Esophagus (tissue), 2 donors: Measurements from ENCODE around the gene CLASP1. TPM values are rescaled to one million over a fixed set of nuclear protein-coding genes. Genes with fewer than 3 reads are reported as not detected.
A peak's percentile ranks its signal among the peaks of the same experiment; 100 is the strongest.
"Not testable (repeated sequence)": the region's sequence is repeated elsewhere in the genome, so short reads cannot be mapped to it uniquely, and the experiment has no call there.

Experiments
- H3K27ac ChIP-seq, 2 donors: one replicate each; pipeline ENCODE4 v1.5.1; 2013; ENCODE audit warnings: low read depth in 2 of 2, mild to moderate bottlenecking in 2 of 2, inconsistent platforms in 1 of 2, low read length in 1 of 2, moderate library complexity in 1 of 2
- H3K27me3 ChIP-seq, 2 donors: one replicate each; pipeline ENCODE4 v1.6.1; 2013; ENCODE audit warnings: low read length in 2 of 2, control low read depth in 1 of 2, mild to moderate bottlenecking in 1 of 2; ENCODE audit not compliant: insufficient read depth in 2 of 2, control insufficient read depth in 1 of 2
- H3K36me3 ChIP-seq, 2 donors: one replicate each; pipeline ENCODE4 v1.6.1; 2013; ENCODE audit warnings: low read length in 1 of 2; ENCODE audit not compliant: control insufficient read depth in 2 of 2, insufficient read depth in 2 of 2
- H3K4me1 ChIP-seq, 2 donors: one replicate each; pipeline ENCODE4 v1.6.1; 2013; ENCODE audit warnings: low read length in 1 of 2; ENCODE audit not compliant: control insufficient read depth in 2 of 2, insufficient read depth in 2 of 2
- H3K4me3 ChIP-seq, 2 donors: one replicate each; pipeline ENCODE4 v1.5.1; 2013; ENCODE audit warnings: low read length in 2 of 2, mild to moderate bottlenecking in 2 of 2, low read depth in 1 of 2, moderate library complexity in 1 of 2
- H3K9me3 ChIP-seq, 2 donors: one replicate each; pipeline ENCODE4 v1.6.1; 2013; ENCODE audit warnings: mild to moderate bottlenecking in 2 of 2, low read depth in 1 of 2, low read length in 1 of 2, moderate library complexity in 1 of 2; ENCODE audit not compliant: control insufficient read depth in 2 of 2, insufficient read depth in 1 of 2
- WGBS, 2 donors: extraction: QIAGEN DNeasy Blood & Tissue Kit; methylation state at CpG; one replicate each; pipeline ENCODE4 v1.1.7; 2013; 5-methylcytosine and 5-hydroxymethylcytosine counted together
- polyA plus RNA-seq, 2 donors: library from polyadenylated mRNA; stranded (reverse); fragments of 200-250 nt; gene quantifications; one replicate each; pipeline ENCODE4 v1.2.3, GENCODE V29; 2013
- donor health status: healthy with polysubstance abuse.
- donor health status: Bipolar disorder and iron deficiency.

CLASP1 gene
- polyA plus RNA-seq, 2 donors = 9.1 to 9.8 TPM

- Histone ChIP-seq H3K4me1 (peaks cover 0 to 2% of the 10 kb centered on the region in 2 donors), H3K27ac (no peak overlapping the region), H3K36me3 (no peaks in the 10 kb centered on the region), H3K27me3 (no peaks in the 10 kb centered on the region), H3K4me3 (no peak overlapping the region), H3K9me3 (no peaks in the 10 kb centered on the region)
- WGBS, 2 donors = 52 to 55% methylated on average over 1 of the region's 1 CpG
Measured at GRCh38 chr2:121489284-121489683, 160.0 kb downstream of the CLASP1 start.

GRCh38 chr2:121486191-121486790, 163.0 kb downstream of the CLASP1 start:
- no peaks in the 10 kb centered on the region for H3K36me3 ChIP-seq
- no peaks in the 10 kb centered on the region for H3K9me3 ChIP-seq
- H3K27me3 ChIP-seq = no peaks in the 10 kb centered on the region
- peaks cover 0 to 2% of the 10 kb centered on the region in 2 donors for H3K4me1 ChIP-seq
- no peak overlapping the region for H3K4me3 ChIP-seq
- H3K27ac ChIP-seq = no peak overlapping the region

GRCh38 chr2:121485039-121485438, 164.2 kb downstream of the CLASP1 start:
- H3K36me3 ChIP-seq = no peaks in the 10 kb centered on the region
- no peak overlapping the region for H3K27ac ChIP-seq
- H3K4me3 ChIP-seq = no peak overlapping the region
- H3K27me3 ChIP-seq = no peaks in the 10 kb centered on the region
- H3K9me3 ChIP-seq = no peaks in the 10 kb centered on the region
- peaks cover 0 to 2% of the 10 kb centered on the region in 2 donors for H3K4me1 ChIP-seq

- Histone ChIP-seq H3K36me3 (no peaks in the 10 kb centered on the region), H3K4me1 (peaks cover 0 to 2% of the 10 kb centered on the region in 2 donors), H3K9me3 (no peaks in the 10 kb centered on the region), H3K4me3 (no peak overlapping the region), H3K27ac (no peak overlapping the region), H3K27me3 (no peaks in the 10 kb centered on the region)
- WGBS, 2 donors = 90 to 91% methylated on average over 2 of the region's 2 CpGs
Measured at GRCh38 chr2:121483846-121484245, 165.4 kb downstream of the CLASP1 start.

- Histone ChIP-seq H3K36me3 (no peaks in the 10 kb centered on the region), H3K4me3 (no peak overlapping the region), H3K27me3 (no peaks in the 10 kb centered on the region), H3K9me3 (no peaks in the 10 kb centered on the region), H3K27ac (no peak overlapping the region), H3K4me1 (no peaks in the 10 kb centered on the region)
- 93% methylated on average over 1 of the region's 1 CpG for WGBS, 2 donors
Measured at GRCh38 chr2:121483021-121483420, 166.2 kb downstream of the CLASP1 start.

GRCh38 chr2:121480826-121481225, 168.4 kb downstream of the CLASP1 start:
- no peaks in the 10 kb centered on the region for H3K27me3 ChIP-seq
- no peak overlapping the region for H3K4me3 ChIP-seq
- no peaks in the 10 kb centered on the region for H3K4me1 ChIP-seq
- H3K27ac ChIP-seq = peak overlapping the region in 1 of 2 donors; percentile 29
- WGBS, 2 donors = 25 to 36% methylated on average over 5 of the region's 5 CpGs
- no peaks in the 10 kb centered on the region for H3K9me3 ChIP-seq
- no peaks in the 10 kb centered on the region for H3K36me3 ChIP-seq

GRCh38 chr2:121479882-121480522, 169.3 kb downstream of the CLASP1 start:
- peak overlapping the region in 1 of 2 donors; percentile 22 for H3K27ac ChIP-seq
- no peaks in the 10 kb centered on the region for H3K36me3 ChIP-seq
- no peaks in the 10 kb centered on the region for H3K27me3 ChIP-seq
- H3K4me1 ChIP-seq = no peaks in the 10 kb centered on the region
- WGBS, 2 donors = 47% methylated on average over 8 of the region's 8 CpGs
- H3K9me3 ChIP-seq = no peaks in the 10 kb centered on the region
- no peak overlapping the region for H3K4me3 ChIP-seq

- Histone ChIP-seq H3K9me3 (no peaks in the 10 kb centered on the region), H3K27me3 (no peaks in the 10 kb centered on the region), H3K4me3 (no peak overlapping the region), H3K4me1 (no peaks in the 10 kb centered on the region), H3K36me3 (no peaks in the 10 kb centered on the region), H3K27ac (no peak overlapping the region)
- 81 to 83% methylated on average over 6 of the region's 6 CpGs for WGBS, 2 donors
Measured at GRCh38 chr2:121478996-121479745, 170.1 kb downstream of the CLASP1 start.

- not testable (repeated sequence) for H3K27me3 ChIP-seq, H3K9me3 ChIP-seq, H3K36me3 ChIP-seq, H3K4me1 ChIP-seq, H3K27ac ChIP-seq, H3K4me3 ChIP-seq
- WGBS, 2 donors = 95 to 99% methylated on average over 7 of the region's 7 CpGs
Measured at GRCh38 chr2:121478358-121478995, 170.8 kb downstream of the CLASP1 start.
